ENCODE results near the gene ERMN.
"Not testable (repeated sequence)": the region's sequence is repeated elsewhere in the genome, so short reads cannot be mapped to it uniquely, and the experiment has no call there.

The ERMN gene

GRCh38 chr2:157325786-157326185 lies at the start of gene ERMN:
Gene ERMN, minus strand, starts transcription at chr2:157325824. Its CDS starts 182 bp downstream, at chr2:157325642.
- DNase-seq = no peak

DNA sequence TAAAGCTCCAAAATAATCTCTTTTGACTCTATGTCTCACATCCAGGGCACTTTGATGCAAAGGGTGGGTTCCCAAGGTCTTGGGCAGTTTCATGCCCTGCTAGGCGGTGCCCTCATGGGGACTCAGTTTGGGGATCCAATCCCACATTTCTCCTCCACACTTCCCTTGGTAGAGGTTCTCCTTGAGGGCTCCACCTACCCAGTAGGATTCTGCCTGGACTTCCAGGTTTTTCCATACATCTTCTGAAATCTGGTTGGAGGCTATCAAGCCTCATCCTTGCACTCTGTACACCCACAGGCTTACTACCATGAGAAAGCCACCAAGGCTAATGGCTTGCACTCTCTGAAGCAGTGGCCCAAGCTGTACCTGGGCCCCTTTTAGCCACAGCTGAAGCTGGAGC lies 49.8 kb upstream of the ERMN start:
- no peak for DNase-seq

GRCh38 chr2:157368508-157368907 lies 42.9 kb upstream of the ERMN start:
- not testable (repeated sequence) for DNase-seq

DNA sequence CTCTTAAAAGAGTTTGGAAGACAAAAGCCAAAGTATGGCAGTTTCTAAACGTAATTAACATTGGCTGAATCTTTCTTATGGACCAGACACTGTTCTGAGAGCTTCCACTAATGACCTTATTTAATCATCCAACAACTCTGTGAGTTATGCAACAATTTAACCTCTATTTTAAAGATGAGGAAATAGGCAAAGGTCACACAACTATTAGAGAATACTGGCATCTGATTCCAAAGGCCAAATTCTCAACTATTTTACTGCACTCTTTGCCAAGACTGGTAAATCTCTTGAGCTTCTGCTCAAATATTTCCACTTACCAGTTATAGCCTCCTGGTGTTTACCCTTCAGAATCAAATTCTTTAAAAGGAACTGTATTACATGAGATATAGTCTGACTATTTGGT lies 42.1 kb upstream of the ERMN start:
- no peak for DNase-seq

DNA sequence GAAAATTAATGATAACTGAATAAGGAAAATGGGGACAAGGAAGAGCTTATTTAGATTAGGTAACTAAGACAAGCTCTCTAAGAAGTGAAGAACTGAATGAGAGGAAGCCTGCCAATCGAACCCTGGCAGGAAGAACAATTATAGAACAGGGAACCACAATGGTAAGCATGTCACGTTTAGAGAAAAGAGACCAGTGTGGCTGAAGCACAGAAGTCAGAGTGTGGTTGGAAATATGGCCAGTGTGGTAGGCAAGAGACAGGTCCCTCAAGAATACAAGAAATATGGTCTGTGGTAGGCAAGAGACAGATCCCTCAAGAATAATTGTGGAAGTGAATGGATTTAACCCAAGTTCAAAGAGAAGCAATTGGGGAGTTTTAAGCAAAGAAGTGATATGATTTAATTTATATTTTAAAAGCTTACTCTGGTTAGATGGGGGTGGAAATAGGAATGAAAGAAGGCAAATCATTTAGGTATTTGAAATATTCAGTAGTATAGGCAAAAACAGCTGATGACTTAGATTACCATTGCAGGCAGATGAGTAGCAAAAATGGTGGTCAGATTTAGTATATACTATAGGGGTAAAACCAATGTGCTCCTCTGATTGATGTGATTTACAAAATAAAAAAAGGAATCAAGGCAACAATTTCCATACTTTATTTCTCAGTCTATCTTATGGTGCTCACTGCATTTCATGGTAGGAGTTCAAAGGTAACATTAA lies 38.8 kb upstream of the ERMN start:
- no peak for DNase-seq

GRCh38 chr2:157363612-157364101 lies 38.0 kb upstream of the ERMN start:
- no peak for DNase-seq

DNA sequence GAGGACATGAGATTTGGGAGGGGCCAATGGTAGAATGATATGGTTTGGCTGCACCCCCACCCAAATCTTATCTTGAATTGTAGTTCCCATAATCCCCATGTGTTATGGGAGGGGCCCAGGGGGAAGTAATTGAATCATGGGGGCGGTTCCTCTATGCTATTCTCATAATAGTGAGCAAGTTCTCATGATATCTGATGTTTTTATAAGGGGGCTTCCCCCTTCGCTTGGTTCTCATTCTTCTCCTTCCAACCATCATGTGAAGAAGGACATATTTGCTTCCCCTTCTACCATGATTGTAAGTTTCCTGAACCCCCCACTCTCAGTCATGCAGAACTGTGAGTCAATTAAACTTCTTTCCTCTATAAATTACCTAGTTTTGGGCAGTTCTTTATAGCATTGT lies 37.0 kb upstream of the ERMN start:
- no peak for DNase-seq

- no peak for DNase-seq
Observed at GRCh38 chr2:157361526-157361925, 35.9 kb upstream of the ERMN start.

DNA sequence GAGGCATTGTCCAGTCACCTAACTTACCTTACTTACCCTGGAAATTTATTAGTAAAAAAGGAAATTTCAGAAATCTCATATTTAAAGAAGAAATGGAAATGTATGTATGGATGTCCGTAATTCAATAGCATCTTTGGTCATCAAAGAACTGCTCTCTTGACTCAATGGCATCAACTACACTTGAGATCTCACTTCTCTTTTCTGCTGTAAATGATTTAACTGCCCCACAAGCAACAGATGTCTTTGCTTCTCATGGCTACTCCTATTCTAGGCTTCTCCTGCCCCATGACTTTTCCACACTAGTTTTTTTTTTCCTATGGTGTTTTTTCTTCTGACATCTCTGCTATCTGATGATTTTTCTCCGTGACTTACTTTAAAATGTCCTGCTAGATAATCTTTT lies 34.0 kb upstream of the ERMN start:
- DNase-seq = no peak

GRCh38 chr2:157355618-157356017 lies 30.0 kb upstream of the ERMN start:
- no peak for DNase-seq

- no peak for DNase-seq
Observed at GRCh38 chr2:157349949-157350515, 24.4 kb upstream of the ERMN start.

GRCh38 chr2:157348291-157348921 lies 22.8 kb upstream of the ERMN start:
- no peak for DNase-seq

DNA sequence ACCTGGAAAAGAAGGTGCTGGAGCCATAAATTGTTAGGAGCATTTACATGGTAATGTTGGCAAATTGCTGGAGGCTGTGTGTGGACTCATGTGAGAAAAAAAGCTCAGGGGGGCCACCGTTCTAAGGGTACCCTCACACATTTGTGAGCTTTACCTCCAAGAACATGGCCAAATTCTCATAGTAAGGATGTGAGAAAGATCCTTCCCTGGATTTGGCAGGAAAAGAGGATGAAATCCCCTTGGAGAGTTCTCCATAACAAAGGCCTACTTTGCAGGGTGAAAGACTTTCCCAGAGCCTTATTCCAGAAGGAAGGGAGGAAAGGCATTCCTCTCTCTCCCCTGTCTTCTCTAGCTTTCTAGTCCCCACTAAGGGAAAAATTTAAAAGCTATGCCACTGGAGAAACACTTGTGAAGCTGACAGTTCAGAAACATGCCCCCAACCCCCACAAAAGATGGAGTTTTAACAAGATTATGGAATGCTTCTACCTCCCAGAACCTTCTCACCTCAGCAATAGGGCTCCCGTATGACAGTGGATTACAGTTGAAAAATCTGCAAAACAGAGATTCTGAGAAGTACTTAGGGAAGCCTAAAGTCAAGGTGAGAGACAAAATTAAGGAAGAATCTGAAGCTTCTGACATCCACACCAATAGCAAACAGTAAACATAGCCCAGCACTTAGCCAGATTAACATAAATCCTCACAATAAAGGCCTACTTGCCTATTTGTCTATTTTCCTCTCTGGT lies 20.2 kb upstream of the ERMN start:
- no peak for DNase-seq

DNA sequence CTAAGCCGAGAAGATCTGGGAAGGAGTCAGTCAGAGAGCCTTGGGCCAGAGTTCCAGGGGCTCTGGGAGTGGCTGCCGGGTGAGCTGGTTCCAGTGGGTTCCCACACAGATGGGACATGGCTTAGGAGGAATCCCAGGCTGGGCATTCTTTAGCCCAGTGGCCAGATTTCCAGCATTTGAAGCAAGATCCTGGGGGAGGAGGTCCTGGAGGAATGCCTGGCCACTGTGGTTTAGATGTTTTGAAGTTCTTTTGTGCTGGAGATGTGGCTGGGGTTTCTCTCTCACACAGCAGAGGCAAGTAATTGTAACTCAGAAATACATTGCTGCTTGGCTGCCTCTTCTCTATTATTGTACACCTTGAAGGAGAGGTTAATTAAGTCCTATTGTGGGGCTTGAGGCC lies 15.8 kb upstream of the ERMN start:
- DNase-seq = not testable (repeated sequence)

DNA sequence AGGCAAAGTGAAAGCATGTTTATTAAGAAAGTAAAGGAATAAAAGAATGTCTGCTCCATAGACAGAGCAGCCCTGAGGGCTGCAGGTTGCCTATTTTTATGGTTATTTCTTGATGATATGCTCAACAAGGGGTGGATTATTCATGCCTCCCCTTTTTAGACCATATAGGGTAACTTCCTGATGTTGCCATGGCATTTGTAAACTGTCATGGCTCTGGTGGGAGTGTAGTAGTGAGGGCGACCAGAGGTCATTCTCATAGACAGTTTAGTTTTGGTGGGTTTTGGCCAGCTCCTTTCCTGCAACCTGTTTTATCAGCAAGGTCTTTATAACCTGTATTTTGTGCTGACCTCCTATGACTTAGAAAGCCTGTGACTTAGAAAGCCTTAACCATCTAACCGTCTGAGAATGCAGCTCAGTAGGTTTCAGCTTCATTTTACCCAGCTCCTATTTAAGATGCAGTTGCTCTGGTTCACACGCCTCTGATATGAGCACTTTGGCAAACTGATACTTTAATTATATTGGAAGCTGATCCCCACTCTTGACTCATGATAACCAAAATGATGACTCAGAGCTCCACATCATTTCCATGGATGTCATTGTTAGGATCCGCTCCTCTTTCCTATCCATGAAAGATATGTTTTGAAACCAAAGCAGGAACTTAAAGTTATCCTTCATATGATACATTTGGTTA lies 14.5 kb upstream of the ERMN start:
- no peak for DNase-seq

- DNase-seq = no peak
Observed at GRCh38 chr2:157337978-157338377, 12.4 kb upstream of the ERMN start.

- peak; percentile 37 to 52 for DNase-seq
Observed at GRCh38 chr2:157336137-157337010, 10.8 kb upstream of the ERMN start.

GRCh38 chr2:157334797-157335196 lies 9.2 kb upstream of the ERMN start:
- no peak for DNase-seq

- no peak for DNase-seq
Observed at GRCh38 chr2:157334335-157334734, 8.7 kb upstream of the ERMN start.

GRCh38 chr2:157333304-157334047 lies 7.9 kb upstream of the ERMN start:
- DNase-seq = no peak

DNA sequence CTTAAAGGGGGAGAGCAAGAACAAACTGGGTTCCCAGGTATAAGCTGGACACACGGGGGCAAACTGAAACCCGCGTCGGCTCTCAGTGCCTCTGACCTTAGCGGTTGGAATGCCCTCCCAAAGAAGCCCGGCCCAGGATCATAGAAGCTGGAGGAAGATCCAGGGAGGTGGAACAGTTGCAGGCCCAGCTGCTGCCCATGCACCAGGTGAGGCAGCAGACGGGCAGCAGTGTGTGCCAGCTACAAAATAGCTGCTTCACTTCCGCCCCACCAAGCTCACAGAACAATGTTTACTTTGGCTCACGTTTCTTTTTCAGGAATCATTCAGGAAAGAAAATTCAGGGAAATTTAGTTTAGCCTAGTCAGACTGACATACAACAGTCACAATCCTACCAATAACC lies 3.9 kb upstream of the ERMN start:
- DNase-seq = no peak
